GM19240 (cell line): ENCODE measurements around the gene PHF12.
A peak's percentile ranks its signal among the peaks of the same experiment; 100 is the strongest.
"Not testable (repeated sequence)": the region's sequence is repeated elsewhere in the genome, so short reads cannot be mapped to it uniquely, and the experiment has no call there.

Experiments
- DNase-seq: peaks from one replicate; pipeline ENCODE4 v3.0.0; 2011; ENCODE audit warnings: low spot score; ENCODE audit not compliant: insufficient read length

The PHF12 gene

DNA sequence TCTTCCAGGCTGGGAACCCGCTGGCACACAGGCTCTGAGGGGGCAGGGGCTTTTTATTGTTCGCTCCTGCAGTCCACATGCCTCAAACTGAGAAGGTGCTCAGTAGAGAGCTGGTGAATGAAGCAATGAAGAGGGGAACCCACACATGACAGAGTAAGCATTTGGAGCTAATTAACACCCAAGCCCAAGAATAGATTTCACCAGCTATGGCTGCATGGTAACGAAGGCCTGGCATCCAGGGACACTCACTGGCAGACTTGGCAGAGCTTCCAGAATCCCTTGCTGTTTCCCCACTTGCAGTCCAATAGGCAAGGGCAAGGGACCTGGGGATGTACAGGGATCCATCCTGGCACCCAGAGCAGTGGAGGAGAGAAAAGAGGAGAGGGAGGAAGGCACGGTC, 66.0 kb downstream of the PHF12 start:
- DNase-seq, result no peak

DNA sequence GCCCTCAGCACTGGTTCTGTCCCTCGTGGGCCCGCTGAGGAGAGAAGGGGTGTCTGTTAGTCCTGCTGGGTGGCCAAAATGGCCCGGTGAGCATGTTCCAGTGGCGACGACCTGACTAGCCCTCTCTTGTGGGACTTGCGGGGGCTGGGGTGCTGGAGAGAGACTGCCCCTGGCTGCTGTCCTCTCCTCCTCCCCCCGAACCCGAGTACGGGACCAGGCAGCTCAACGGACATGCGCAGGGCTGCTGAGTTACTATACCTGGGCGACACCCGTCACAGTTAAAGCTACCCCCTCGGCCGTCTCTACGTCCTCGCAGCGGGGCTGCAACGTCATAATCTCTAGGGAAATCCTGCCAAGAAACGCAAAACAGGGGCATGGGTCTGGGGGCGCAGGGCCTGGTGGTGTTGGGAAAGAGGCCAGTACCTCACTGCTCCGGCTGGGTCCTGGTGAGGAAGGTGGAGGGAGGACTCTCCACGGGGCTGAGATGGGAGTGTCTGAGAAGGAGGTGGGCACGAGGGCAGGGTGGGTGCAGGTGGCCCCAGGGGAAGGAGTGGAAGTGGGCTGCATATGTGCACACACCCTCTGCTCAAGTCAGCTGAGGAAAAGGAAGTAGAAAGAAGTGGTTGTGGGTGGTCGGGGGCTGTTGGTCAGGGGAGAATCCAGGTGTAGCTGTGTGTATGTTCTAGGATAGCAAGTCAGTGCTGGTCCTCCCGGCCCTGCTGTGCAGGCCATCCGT, 67.2 kb downstream of the PHF12 start:
- DNase-seq, result no peak

DNA sequence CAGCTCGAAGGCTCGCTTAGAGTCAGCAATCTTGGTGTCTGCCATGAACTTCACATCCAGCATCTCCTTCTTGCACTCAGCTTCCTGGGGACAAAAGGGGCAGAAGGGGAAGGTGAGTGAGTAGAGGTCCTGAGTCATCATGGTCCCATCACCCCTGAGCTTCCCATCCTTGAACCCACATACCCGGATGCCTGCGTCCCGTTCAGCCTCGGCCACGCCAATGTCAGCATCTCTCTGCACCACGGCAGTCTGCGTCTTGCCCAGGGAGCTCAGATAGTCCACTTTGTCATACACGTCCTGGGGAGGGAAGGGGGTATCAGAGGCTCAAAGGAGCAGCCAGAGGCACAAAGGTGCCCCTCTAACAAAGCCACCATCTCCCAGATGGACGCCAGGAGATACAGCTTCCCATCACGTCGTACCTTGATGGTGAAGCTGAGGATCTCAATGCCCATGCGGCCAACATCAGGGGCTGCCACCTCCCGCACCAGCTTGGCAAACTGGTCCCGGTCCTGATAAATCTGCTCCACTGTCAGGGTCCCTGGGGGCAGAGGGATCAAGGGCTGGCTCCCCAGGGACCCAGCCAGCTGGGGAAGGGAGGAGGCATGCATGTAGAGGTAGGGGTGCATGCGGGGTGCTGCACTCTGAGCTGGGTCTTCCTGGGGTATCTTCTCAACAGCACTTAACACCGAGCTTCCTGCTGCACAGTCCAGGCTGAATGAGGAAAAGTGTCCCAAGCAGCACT, 69.0 kb downstream of the PHF12 start:
- no peak for DNase-seq

DNA sequence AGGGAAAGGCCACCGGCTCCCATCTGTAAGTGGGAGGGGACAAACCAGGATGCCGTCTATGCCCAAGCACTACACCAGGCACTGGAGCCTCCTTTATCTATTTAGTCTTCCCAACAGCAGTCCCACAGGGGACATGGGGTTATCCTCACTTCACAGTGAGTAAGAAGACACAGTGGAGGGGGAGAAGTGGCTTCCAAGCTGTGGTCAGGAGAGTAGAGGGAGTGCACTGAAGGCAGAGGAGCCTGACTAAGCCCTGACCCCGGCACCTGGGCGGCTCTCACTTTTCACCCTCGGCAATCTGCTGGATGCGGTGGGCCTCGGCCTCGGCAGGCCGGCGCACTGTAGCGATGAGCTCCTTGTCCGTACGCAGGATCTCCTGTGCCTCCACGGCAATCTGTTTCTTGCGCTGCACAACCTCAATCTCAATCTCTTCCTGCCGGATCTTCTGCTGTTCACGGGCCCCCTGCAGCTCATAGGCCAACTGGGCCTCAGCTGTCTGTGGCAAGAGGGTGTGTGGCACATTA, 69.7 kb downstream of the PHF12 start:
- DNase-seq, result no peak

DNA sequence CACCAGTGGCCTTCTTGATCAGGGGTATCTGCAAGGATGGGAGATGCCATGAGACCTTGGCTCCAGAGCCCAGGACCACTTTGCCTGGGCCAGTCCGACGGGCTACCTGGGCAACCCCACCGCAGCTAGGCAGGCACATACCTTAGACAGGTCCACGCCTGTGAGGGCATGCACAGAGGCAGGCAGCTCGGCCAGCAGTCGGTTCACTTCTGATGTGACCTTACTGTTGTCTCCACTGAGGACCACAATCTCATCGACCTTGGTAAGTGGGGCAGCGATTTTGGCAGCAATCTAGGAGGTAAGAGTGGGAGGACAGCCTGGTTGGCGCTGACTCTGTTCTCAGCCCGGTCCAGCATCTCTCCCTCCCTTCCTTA, 70.8 kb downstream of the PHF12 start:
- DNase-seq, result no peak

- no peak for DNase-seq
Measured at GRCh38 chr17:28879886-28880571, 71.3 kb downstream of the PHF12 start.

DNA sequence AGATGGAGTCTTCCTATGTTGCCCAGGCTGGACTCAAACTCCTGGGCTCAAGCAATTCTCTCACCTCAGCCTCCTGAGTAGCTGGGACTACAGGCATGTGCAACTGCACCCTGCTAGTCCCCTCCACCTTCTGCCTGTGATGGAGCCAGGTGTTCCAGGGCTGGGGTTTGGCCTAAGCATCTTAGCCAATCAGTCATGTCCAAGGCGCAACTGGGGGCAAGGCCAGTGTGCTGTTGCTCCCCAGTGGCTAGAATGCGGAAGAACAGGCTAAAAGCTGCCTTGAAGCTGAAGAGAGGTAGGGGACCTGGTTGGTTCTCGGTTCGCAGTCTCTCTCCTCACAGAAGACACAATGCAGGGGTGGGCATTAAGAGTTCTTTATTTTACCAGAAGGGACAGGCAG, 72.3 kb downstream of the PHF12 start:
- DNase-seq, result no peak

- DNase-seq, result no peak
Measured at GRCh38 chr17:28878158-28878910, 73.0 kb downstream of the PHF12 start.

DNA sequence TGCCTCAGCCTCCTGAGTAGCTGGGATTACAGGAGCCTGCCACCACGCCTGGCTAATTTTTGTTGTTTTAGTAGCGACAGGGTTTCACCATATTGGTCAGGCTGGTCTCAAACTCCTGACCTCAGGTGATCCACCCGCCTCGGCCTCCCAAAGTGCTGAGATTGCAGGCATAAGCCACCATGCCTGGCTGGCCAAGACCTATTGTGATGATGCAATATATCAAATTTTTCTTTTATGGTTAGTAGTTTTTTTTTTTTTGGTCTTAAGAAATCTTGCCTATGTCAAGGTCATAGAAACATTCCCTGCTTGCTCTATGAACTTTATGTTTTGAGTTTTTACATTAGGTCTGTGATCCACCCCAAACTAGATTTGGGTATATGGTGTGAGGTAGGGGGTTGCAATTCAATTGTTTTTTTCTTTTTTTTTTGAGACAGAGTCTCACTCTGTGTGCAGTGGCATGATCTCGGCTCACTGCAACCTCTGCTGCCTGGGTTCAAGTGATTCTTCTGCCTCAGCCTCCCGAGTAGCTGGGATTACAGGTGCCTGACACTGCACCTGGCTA, 74.1 kb downstream of the PHF12 start:
- not testable (repeated sequence) for DNase-seq

DNA sequence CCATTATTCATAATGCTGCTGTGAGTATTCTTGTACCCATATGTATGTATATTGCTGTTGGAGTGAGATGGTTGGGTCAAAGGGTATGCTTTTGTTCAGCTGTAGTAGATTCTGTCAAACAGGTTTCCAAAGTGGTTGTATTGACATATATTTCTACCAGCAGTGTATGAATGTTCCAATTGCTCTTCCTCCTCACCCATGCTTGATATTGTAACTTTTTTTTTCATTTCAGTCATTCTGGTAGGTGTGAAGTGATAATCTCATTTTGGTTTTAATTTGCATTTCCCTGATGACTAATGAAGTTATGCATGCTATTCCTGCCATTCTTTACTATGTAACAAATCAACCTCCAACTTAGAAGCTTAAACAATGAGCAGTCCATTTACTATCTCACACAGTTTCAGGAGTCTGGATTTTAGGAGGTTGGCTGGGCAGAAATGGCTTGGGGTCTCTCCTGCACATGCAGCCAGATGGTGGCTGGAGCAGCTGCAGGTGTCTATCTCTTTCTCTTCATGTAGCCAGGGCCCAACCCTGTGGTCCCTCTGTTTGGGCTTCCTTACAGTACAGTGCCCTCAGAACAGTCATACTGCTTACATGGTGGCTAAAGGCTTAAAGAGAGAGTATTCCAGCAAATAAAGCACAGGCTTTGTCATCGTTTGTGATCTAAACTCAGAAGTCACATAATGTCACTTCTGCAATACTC, 75.3 kb downstream of the PHF12 start:
- no peak for DNase-seq

DNA sequence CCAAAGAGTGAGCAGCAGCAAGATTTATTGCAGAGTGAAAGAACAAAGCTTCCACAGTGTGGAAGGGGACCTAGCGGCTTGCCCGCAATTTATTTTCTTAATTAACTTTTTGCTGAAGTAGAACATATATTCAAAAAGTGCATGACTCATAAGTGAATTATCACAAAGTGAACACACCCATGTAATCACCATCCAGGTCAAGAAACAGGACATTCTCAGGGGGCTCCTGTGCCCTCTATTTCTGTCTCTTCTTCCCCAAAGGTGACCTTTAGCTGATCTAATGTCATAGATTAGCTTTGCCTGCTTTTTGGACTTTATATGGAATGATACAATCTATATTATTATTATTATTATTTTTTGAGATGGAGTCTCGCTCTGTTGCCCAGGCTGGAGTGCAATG, 76.6 kb downstream of the PHF12 start:
- no peak for DNase-seq

DNA sequence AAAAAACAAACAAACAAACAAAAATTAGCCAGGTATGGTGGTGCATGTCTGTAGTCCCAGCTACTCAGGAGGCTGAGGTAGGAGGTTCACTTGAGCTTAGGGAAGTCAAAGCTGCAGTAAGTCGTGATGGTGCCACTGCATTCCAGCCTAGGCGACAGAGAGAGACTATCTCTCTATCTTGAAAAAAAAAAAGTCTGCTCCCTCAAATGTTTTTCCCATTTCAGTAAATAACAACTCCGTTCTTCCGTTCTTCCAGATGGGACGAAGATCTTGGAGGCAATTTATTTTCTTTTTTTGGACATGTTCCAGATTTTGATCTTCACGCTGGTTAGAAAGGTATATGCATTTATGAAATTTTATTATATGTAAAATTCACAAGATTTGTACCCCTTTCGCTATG, 77.5 kb downstream of the PHF12 start:
- DNase-seq, result no peak

GRCh38 chr17:28871056-28871579, 80.2 kb downstream of the PHF12 start:
- DNase-seq, result peak; percentile 87

DNA sequence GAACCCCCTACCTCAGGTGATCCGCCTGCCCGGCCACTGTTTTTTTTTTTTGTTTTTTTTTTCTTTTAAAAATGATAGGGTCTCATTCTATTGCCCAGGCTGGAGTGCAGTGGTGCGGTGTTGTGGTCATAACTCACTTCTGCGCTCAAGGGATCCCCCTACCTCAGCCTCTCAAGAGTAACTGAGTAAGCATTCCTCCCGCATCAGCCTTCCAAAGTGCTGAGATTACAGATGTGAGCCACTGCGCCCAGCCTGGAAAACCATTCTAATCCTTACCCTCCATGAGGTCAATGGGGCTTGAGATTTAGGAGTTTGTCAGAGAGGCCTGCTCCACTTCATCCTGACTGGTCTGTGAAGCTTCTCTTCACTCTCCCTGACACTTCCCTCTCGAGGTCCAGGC, 84.0 kb downstream of the PHF12 start:
- no peak for DNase-seq

DNA sequence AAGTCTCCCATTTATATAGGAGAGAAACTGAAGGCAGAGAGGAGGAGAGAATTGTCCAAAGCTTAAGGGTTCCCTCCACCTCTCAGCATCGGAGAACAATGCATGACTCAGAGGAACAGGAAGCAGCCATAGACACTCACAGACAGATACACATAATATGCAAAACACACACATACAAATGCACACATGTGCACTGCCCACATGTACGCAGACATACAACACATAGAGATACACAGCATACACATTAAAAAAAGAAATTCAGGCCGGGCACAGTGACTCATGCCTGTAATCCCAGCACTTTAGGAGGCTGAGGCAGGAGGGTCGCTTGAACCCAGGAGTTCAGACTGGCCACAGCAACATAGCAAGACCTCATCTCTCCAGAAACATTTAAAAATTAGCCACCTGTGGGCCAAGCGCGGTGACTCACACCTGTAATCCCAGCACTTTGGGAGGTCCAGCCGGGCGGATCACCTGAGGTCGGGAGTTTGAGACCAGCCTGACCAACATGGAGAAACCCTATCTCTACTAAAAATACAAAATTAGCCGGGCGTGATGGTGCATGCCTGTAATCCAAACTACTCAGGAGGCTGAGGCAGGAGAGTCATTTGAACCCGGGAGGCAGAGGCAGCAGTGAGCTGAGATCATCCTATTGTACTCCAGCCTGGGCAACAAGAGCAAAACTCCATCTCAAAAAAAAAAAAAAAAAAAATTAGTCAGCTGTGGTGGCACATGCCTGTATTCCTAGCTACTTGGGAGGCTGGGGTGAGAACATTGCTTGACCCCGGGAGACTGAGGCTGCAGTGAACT, 85.2 kb downstream of the PHF12 start:
- no peak for DNase-seq

- no peak for DNase-seq
Measured at GRCh38 chr17:28864991-28865849, 86.1 kb downstream of the PHF12 start.

DNA sequence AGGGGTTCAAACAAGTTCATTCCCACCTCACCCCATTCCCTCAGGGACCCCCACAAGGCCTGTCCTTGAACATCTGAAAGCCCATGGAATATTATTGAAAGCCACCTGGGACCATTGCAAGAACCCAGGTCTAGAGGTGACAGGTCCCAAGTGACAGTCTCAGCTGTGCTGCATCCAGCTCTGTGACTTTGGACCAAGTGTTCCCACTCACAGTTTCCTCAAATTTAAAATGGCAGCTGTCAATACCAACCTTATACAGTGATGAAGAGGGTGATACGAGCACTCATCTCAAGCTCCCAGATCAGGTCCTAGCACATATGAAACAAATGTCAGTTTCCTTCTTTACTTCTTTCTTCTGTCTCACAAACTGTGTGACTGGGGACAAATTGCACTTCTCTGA, 87.4 kb downstream of the PHF12 start:
- DNase-seq, result no peak

- DNase-seq, result no peak
Measured at GRCh38 chr17:28862561-28862960, 88.8 kb downstream of the PHF12 start.
